CD4-positive, alpha-beta T cell (primary cell): ENCODE measurements around the gene THEMIS. TPM values are rescaled to one million over a fixed set of nuclear protein-coding genes. Genes with fewer than 3 reads are reported as not detected.

ENCODE experiments used
- ATAC-seq: fragments of 200-7000 bp; cut with Tn5 transposase; one replicate; pipeline ENCODE4 v1.10.0; 2022; ENCODE audit warnings: mild to moderate bottlenecking; ENCODE audit not compliant: poor library complexity
- CTCF ChIA-PET: fragments of 350-600 bp; sonication (Branson Sonifier 250); formaldehyde crosslinking; loops from one replicate; lab custom pipeline; 2021; ENCODE audit warnings: antibody characterized with exemption, inconsistent platforms; lab: Charles Lee
- POLR2A ChIA-PET: fragments of 350-600 bp; sonication (Branson Sonifier 250); formaldehyde crosslinking; loops from one replicate; lab custom pipeline; 2021; ENCODE audit warnings: antibody characterized with exemption, inconsistent platforms; lab: Charles Lee
- DNase-seq, 14 experiments: peaks; one replicate each; pipeline ENCODE4 v3.0.0-alpha.2; 2013 to 2020; ENCODE audit warnings: mixed read lengths in 2 of 14
- H3K27ac ChIP-seq, 2 donors: one replicate each; pipeline versions ENCODE4 v1.5.1 to v1.7.0; 2013; ENCODE audit warnings: low read length in 2 of 2, low read depth in 1 of 2, mild to moderate bottlenecking in 1 of 2
- H3K27me3 ChIP-seq, 2 experiments: 1 replicate in 1 of 2; 2 replicates in 1 of 2; pipeline versions ENCODE4 v1.6.1 to v1.7.0; 2013; ENCODE audit warnings: low read length in 2 of 2, control low read depth in 1 of 2, mild to moderate bottlenecking in 1 of 2, moderate library complexity in 1 of 2; ENCODE audit not compliant: insufficient read depth in 2 of 2, control insufficient read depth in 1 of 2
- H3K36me3 ChIP-seq: one replicate; pipeline ENCODE4 v1.6.1; 2013; ENCODE audit warnings: low read length, control low read depth; ENCODE audit not compliant: insufficient read depth
- H3K4me1 ChIP-seq: one replicate; pipeline ENCODE4 v1.6.1; 2013; ENCODE audit warnings: low read length, control low read depth; ENCODE audit not compliant: insufficient read depth
- H3K4me3 ChIP-seq: one replicate; pipeline ENCODE4 v1.5.1; 2013; ENCODE audit warnings: mild to moderate bottlenecking, low read length, moderate library complexity
- H3K9me3 ChIP-seq, 2 experiments: 1 replicate in 1 of 2; 2 replicates in 1 of 2; pipeline versions ENCODE4 v1.6.1 to v1.7.0; 2013; ENCODE audit warnings: low read length in 2 of 2, mild to moderate bottlenecking in 2 of 2, control low read depth in 1 of 2, moderate library complexity in 1 of 2; ENCODE audit not compliant: control insufficient read depth in 1 of 2, insufficient read depth in 1 of 2
- H3K27ac Mint-ChIP-seq: one replicate; pipeline ENCODE4 v1.8.0; 2020; ENCODE audit warnings: mixed read lengths
- H3K27me3 Mint-ChIP-seq: one replicate; pipeline ENCODE4 v1.8.0; 2021; ENCODE audit warnings: mixed read lengths
- H3K36me3 Mint-ChIP-seq: one replicate; pipeline ENCODE4 v1.8.0; 2021; ENCODE audit warnings: low read depth, mixed read lengths
- H3K4me1 Mint-ChIP-seq: one replicate; pipeline ENCODE4 v1.8.0; 2021; ENCODE audit warnings: low read depth, mixed read lengths
- H3K4me3 Mint-ChIP-seq: one replicate; pipeline ENCODE4 v1.8.0; 2020; ENCODE audit warnings: mild to moderate bottlenecking, mixed read lengths
- H3K9me3 Mint-ChIP-seq: one replicate; pipeline ENCODE4 v1.8.0; 2020; ENCODE audit warnings: mixed read lengths
- intact Hi-C, 2 experiments: fragments of 100-400 bp; cut with DNase I in 1 of 2; cut with micrococcal nuclease in 1 of 2; formaldehyde crosslinking; loops; one replicate each; pipeline versions ENCODE4 v1.15.1 to v1.9.0; 2023 to 2025; cut with DNase I, micrococcal nuclease
- total RNA-seq, 174 experiments: library from RNA in 2 of 174; stranded (reverse) in 2 of 174; gene quantifications; one replicate each; pipeline ENCODE4 v1.2.3 and lab custom pipeline; 2021 to 2026
- TF ChIP-seq, protein P1 (sequence below): fragments of 200-600 bp; IDR thresholded peaks from one replicate; pipeline ENCODE4 v1.8.0; 2022; ENCODE audit warnings: antibody characterized with exemption, mild to moderate bottlenecking

The THEMIS gene
- total RNA-seq, 2 experiments from 2014 or later = 25.0 to 25.3 TPM

DNA sequence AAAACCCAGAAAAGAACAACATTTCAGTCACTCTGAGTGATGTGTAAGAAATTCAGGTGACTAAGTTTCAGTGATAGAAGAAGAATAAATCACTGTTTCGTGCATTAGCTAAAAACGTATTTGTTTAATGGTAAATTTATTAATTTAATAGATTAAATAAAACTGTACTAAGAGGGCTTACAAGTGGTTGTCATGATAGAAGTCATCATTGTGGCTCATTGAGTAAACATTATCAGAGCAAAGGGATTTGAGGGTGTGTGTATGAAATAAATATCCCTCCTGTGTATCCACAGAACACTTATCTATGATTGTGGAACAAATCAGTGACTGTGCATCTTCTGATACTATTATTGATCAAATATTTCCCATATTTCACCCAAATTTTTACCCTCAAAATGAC, 40.1 kb downstream of the THEMIS start:
- no peaks in the 10 kb centered on the region for H3K27me3 ChIP-seq
- H3K27ac Mint-ChIP-seq = no peak overlapping the region
- ATAC-seq = no peak
- POLR2A ChIA-PET = interaction anchor here (1.7 kb wide), 1 partner anchor 40 kb away, joined by 7 read pairs; the partner anchor contains the start of gene THEMIS
- H3K4me3 ChIP-seq = no peak overlapping the region
- H3K27me3 Mint-ChIP-seq = no peaks in the 10 kb centered on the region
- TF ChIP-seq, protein P1, sequence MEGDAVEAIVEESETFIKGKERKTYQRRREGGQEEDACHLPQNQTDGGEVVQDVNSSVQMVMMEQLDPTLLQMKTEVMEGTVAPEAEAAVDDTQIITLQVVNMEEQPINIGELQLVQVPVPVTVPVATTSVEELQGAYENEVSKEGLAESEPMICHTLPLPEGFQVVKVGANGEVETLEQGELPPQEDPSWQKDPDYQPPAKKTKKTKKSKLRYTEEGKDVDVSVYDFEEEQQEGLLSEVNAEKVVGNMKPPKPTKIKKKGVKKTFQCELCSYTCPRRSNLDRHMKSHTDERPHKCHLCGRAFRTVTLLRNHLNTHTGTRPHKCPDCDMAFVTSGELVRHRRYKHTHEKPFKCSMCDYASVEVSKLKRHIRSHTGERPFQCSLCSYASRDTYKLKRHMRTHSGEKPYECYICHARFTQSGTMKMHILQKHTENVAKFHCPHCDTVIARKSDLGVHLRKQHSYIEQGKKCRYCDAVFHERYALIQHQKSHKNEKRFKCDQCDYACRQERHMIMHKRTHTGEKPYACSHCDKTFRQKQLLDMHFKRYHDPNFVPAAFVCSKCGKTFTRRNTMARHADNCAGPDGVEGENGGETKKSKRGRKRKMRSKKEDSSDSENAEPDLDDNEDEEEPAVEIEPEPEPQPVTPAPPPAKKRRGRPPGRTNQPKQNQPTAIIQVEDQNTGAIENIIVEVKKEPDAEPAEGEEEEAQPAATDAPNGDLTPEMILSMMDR = no peak
- CTCF ChIA-PET = interaction anchor here (0.6 to 1.9 kb wide), 3 partner anchors 20 to 47 kb away, joined by 3 to 4 read pairs (median 3); no protein-coding TSS in a partner anchor
- H3K27ac ChIP-seq = no peak overlapping the region
- H3K4me1 ChIP-seq = peaks cover 11% of the 10 kb centered on the region
- H3K4me1 Mint-ChIP-seq = peaks cover 81% of the 10 kb centered on the region
- H3K36me3 Mint-ChIP-seq = peaks cover 51% of the 10 kb centered on the region
- H3K9me3 Mint-ChIP-seq = no peaks in the 10 kb centered on the region
- no peak overlapping the region for H3K4me3 Mint-ChIP-seq
- H3K9me3 ChIP-seq = no peaks in the 10 kb centered on the region
- peaks cover 26% of the 10 kb centered on the region for H3K36me3 ChIP-seq
- intact Hi-C loops = loop anchor here in 1 of 2 experiments (5.0 kb wide), 1 partner anchor 52 kb away; no protein-coding TSS in a partner anchor
- DNase-seq = no peak

DNA sequence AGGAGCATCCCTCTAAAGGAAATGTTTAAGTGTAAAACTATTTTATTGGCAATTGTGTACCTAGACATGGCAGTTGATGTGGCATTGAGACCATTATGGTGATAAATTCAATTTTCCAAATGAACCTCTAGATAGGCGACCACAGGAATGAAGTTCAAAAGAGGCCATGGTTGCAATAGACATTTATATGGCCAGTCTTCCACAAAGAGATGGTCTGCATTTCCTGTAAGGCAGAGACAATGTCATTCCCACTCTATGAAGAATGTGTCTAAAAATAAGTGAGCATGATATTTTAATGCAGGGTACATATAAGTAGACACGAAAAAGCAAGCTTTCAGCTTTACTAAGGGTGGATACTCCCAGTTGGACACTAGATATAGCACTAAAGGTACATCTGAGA, 40.9 kb downstream of the THEMIS start:
- ChIA-PET POLR2A (interaction anchor here (1.3 to 1.7 kb wide), 2 partner anchors 40 to 112 kb away, joined by 3 to 7 read pairs; partner anchors contain the start of gene THEMIS), CTCF (interaction anchor here (0.6 to 1.9 kb wide), 2 partner anchors 20 to 48 kb away, joined by 3 to 4 read pairs; no protein-coding TSS in a partner anchor)
- Histone ChIP-seq H3K36me3 (peaks cover 23% of the 10 kb centered on the region), H3K9me3 (no peaks in the 10 kb centered on the region), H3K27ac (no peak overlapping the region), H3K27me3 (no peaks in the 10 kb centered on the region), H3K4me1 (peaks cover 10% of the 10 kb centered on the region), H3K4me3 (no peak overlapping the region)
- no peak overlapping the region for H3K4me3 Mint-ChIP-seq
- TF ChIP-seq, protein P1 = no peak
- DNase-seq (no peak), ATAC-seq (no peak)
- no peaks in the 10 kb centered on the region for H3K27me3 Mint-ChIP-seq
- H3K4me1 Mint-ChIP-seq = peaks cover 79% of the 10 kb centered on the region
- intact Hi-C loops = loop anchor here (5.0 to 10.0 kb wide), 6 partner anchors 32 to 872 kb away; partner anchors contain the start of gene PTPRK (in 1 of the 2)
- peaks cover 51% of the 10 kb centered on the region for H3K36me3 Mint-ChIP-seq
- peak overlapping the region; percentile 69 for H3K27ac Mint-ChIP-seq
- H3K9me3 Mint-ChIP-seq = no peaks in the 10 kb centered on the region

DNA sequence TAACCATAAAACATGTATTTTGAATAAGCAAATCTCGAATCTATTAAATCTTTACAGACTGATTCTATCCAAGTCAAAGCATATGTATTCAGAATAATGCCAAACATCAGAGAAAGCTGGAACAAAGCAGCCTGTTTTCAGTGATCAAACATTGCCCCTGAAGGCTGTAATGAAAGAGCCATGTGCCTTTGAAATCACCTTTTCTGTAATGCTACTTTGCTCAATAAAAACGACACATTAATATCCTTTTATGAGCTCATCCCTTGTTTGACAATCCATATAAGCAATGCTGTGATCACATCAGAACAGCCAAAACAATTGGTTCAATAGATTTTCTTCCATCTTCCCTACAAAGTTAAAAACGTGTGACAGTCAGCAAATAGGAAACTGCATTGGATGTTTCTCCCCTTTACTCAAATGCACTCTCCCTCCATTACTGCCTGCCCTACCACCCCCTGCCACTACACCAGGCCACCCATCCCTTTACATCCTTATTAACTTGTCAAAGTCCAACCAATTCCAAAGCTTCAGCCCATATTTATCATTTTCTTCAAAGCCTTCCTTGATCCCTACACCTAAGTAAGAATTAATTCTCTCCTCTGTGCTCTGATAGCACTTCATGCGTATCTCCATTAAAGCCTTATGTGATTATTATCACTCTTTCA, 42.0 kb downstream of the THEMIS start:
- DNase-seq (no peak), ATAC-seq (no peak)
- Histone ChIP-seq H3K9me3 (no peaks in the 10 kb centered on the region), H3K27me3 (no peaks in the 10 kb centered on the region), H3K4me1 (peaks cover 6% of the 10 kb centered on the region), H3K4me3 (no peak overlapping the region), H3K27ac (no peak overlapping the region), H3K36me3 (peaks cover 23% of the 10 kb centered on the region)
- Mint-ChIP-seq H3K4me3 (peak overlapping the region; percentile 1), H3K9me3 (no peaks in the 10 kb centered on the region), H3K27me3 (no peaks in the 10 kb centered on the region), H3K27ac (peak overlapping the region; percentile 69), H3K4me1 (peaks cover 75% of the 10 kb centered on the region), H3K36me3 (peaks cover 48% of the 10 kb centered on the region)
- intact Hi-C loops = loop anchor here (5.0 to 10.0 kb wide), 5 partner anchors 33 to 873 kb away; partner anchors contain the start of gene PTPRK (in 1 of the 2)
- POLR2A ChIA-PET = interaction anchor here (0.7 to 1.7 kb wide), 6 partner anchors 17 to 113 kb away, joined by 3 to 7 read pairs (median 3); partner anchors contain the start of gene THEMIS
- TF ChIP-seq, protein P1 = no peak
- CTCF ChIA-PET = interaction anchor here (0.7 to 1.9 kb wide), 7 partner anchors 9 to 469 kb away, joined by 3 to 5 read pairs (median 4); no protein-coding TSS in a partner anchor
